GM12891 (cell line): ENCODE data around the gene PFKFB2.

ENCODE experiments used
- POLR2A ChIP-seq: IDR thresholded peaks from 2 replicates; pipeline ENCODE4 v1.6.1; 2011; ENCODE audit warnings: low read depth, low read length, control low read depth
- POLR2AphosphoS5 ChIP-seq: IDR thresholded peaks from 2 replicates; pipeline ENCODE4 v1.6.1; 2011; ENCODE audit warnings: low read depth, low read length, control low read depth
- TAF1 ChIP-seq: IDR thresholded peaks from 2 replicates; pipeline ENCODE4 v1.6.1; 2011; ENCODE audit warnings: low read depth, low read length, control low read depth

GRCh38 chr1:207040181-207040533 lies 12.9 kb upstream of the PFKFB2 start:
- TF ChIP-seq POLR2A (no peak), TAF1 (no peak), POLR2AphosphoS5 (no peak)
